K562 (cell line): Measurements from ENCODE around the gene TMC1. TPM values are rescaled to one million over a fixed set of nuclear protein-coding genes. Genes with fewer than 3 reads are reported as not detected.
A peak's percentile ranks its signal among the peaks of the same experiment; 100 is the strongest.

Source experiments
- ATAC-seq: fragments of 200-7000 bp; cut with Tn5 transposase; 3 replicates; pipeline ENCODE4 v1.9.1; 2020; ENCODE audit warnings: moderate library complexity
- BruUV-seq: library from RNA; stranded (reverse); fragments of 400-500 nt; replicated peaks from 2 replicates; lab custom pipeline; 2021; lab: Mats Ljungman, UMichigan
- CTCF ChIA-PET: fragments of 300-600 bp; formaldehyde crosslinking; extraction: SDS; loops from one replicate; lab custom pipeline; 2021; ENCODE audit warnings: low intra/inter-chr PET ratio; lab: Yijun Ruan, JAX
- POLR2A ChIA-PET: fragments of 300-600, 350-650 bp; sonication (Branson Sonifier 250); formaldehyde crosslinking; extraction: SDS; loops from one replicate; lab custom pipeline; 2021; ENCODE audit warnings: antibody characterized with exemption, inconsistent platforms; lab: Yijun Ruan, JAX
- DNase-seq, 4 experiments: peaks; one replicate each; pipeline versions ENCODE4 v3.0.0 to v3.0.0-alpha.2; 2011 to 2018; ENCODE audit warnings: low spot score in 3 of 4, mixed read lengths in 3 of 4; ENCODE audit errors: extremely low read depth in 1 of 4
- FAIRE-seq: peaks from 2 replicates; lab custom pipeline; 2011; peaks lifted over from hg19 to GRCh38; lab: Jason Lieb, UNC
- H2AFZ ChIP-seq: 2 replicates; pipeline ENCODE4 v1.6.0; 2011; ENCODE audit warnings: low read depth, low read length, control low read depth, inconsistent platforms
- H3K27ac ChIP-seq: fragments of 200-600 bp; 3 replicates; pipeline ENCODE4 v1.8.0; 2011; ENCODE audit warnings: low read depth, mild to moderate bottlenecking, control low read depth, inconsistent platforms, low read length, moderate library complexity, mixed read lengths; ENCODE audit errors: extremely low read depth
- H3K27me3 ChIP-seq, 2 experiments: fragments of 300-600 bp in 1 of 2; 2 replicates in 1 of 2; 3 replicates in 1 of 2; pipeline versions ENCODE4 v1.6.0 to v1.8.0; 2011; ENCODE audit warnings: inconsistent platforms in 2 of 2, low read length in 2 of 2, mild to moderate bottlenecking in 1 of 2, mixed read lengths in 1 of 2, moderate library complexity in 1 of 2; ENCODE audit not compliant: control insufficient read depth in 2 of 2, insufficient read depth in 2 of 2
- H3K36me3 ChIP-seq: fragments of 300-600 bp; 3 replicates; pipeline ENCODE4 v1.8.0; 2011; ENCODE audit warnings: mild to moderate bottlenecking, low read length, inconsistent platforms; ENCODE audit not compliant: control insufficient read depth, insufficient read depth
- H3K4me1 ChIP-seq, 2 experiments: fragments of 200-600 bp in 1 of 2; replicated peaks in 1 of 2; 2 replicates in 1 of 2; 3 replicates in 1 of 2; pipeline versions ENCODE4 v1.5.1 to v1.8.0; 2011; ENCODE audit warnings: inconsistent platforms in 2 of 2, low read length in 2 of 2, mild to moderate bottlenecking in 1 of 2, mixed read lengths in 1 of 2, moderate library complexity in 1 of 2; ENCODE audit not compliant: control insufficient read depth in 2 of 2, insufficient read depth in 2 of 2
- H3K4me2 ChIP-seq: 2 replicates; pipeline ENCODE4 v1.6.1; 2011; ENCODE audit warnings: low read length, control low read depth, inconsistent platforms, mixed read lengths; ENCODE audit not compliant: insufficient read depth
- H3K4me3 ChIP-seq: fragments of 200-600 bp; sonication (generic), shearing (Covaris generic); 2 replicates; pipeline ENCODE4 v1.5.1; 2016; ENCODE audit warnings: control low read depth, inconsistent platforms
- H3K79me2 ChIP-seq: fragments of 200-600 bp; 3 replicates; pipeline ENCODE4 v1.8.0; 2011; ENCODE audit warnings: low read length, inconsistent platforms; ENCODE audit not compliant: control insufficient read depth, insufficient read depth
- H3K9ac ChIP-seq, 2 experiments: 2 replicates each; pipeline versions ENCODE4 v1.6.0 to v1.6.1; 2011; ENCODE audit warnings: low read depth in 2 of 2, low read length in 2 of 2, control low read depth in 1 of 2, inconsistent platforms in 1 of 2, mild to moderate bottlenecking in 1 of 2, mixed read lengths in 1 of 2; ENCODE audit not compliant: insufficient read depth in 1 of 2
- H3K9me1 ChIP-seq: one replicate; pipeline ENCODE4 v1.6.0; 2011; ENCODE audit warnings: inconsistent platforms, mild to moderate bottlenecking, low read length, moderate library complexity; ENCODE audit not compliant: control insufficient read depth, insufficient read depth
- H3K9me3 ChIP-seq: replicated peaks from 2 replicates; pipeline ENCODE4 v1.5.1; 2011; ENCODE audit warnings: low read depth, low read length, inconsistent platforms; ENCODE audit not compliant: control insufficient read depth, insufficient read depth
- H4K20me1 ChIP-seq: replicated peaks from 2 replicates; pipeline ENCODE4 v1.6.1; 2011; ENCODE audit warnings: low read length, inconsistent platforms, mixed read lengths; ENCODE audit not compliant: control insufficient read depth, insufficient read depth
- E2F5 ChIP-seq: sonication (generic); formaldehyde crosslinking; IDR thresholded peaks from 2 replicates; pipeline ENCODE4 v1.8.0; 2022; ENCODE audit warnings: mild to moderate bottlenecking, missing genetic modification reagents
- ELF2 ChIP-seq: fragments of 250-450 bp; sonication (Bioruptor Pico); IDR thresholded peaks from 2 replicates; pipeline ENCODE4 v1.5.0; 2021; ENCODE audit warnings: mild to moderate bottlenecking
- FOXA3 ChIP-seq, 2 experiments: fragments of 450-650 bp in 1 of 2; sonication (generic) in 1 of 2; formaldehyde crosslinking; IDR thresholded peaks in 1 of 2; conservative IDR thresholded peaks in 1 of 2; 2 replicates each; pipeline versions ENCODE4 v1.4.0 to v1.8.0; 2020 to 2022; ENCODE audit warnings: mild to moderate bottlenecking in 2 of 2, missing genetic modification reagents in 1 of 2
- GTF2E2 ChIP-seq: fragments of 200-800 bp; sonication (Bioruptor generic); IDR thresholded peaks from 2 replicates; pipeline ENCODE4 v1.6.1; 2016; ENCODE audit warnings: missing genetic modification characterization, missing compliant biosample characterization
- HNRNPL ChIP-seq: fragments of 200-400 bp; formaldehyde crosslinking; IDR thresholded peaks from 2 replicates; pipeline ENCODE4 v1.6.1; 2017; ENCODE audit warnings: low read depth, mild to moderate bottlenecking, low read length
- KLF1 ChIP-seq: fragments of 450-650 bp; IDR thresholded peaks from 2 replicates; pipeline ENCODE4 v1.6.1; 2016; ENCODE audit warnings: missing genetic modification characterization, missing compliant biosample characterization
- RERE ChIP-seq: sonication (generic); formaldehyde crosslinking; IDR thresholded peaks from 2 replicates; pipeline ENCODE4 v1.8.0; 2023; ENCODE audit warnings: missing genetic modification reagents, mild to moderate bottlenecking, borderline replicate concordance
- SMARCC2 ChIP-seq: fragments of 450-650 bp; IDR thresholded peaks from 2 replicates; pipeline ENCODE4 v1.6.1; 2017; ENCODE audit warnings: antibody characterized with exemption, moderate library complexity, mild to moderate bottlenecking, low read depth
- SMC3 ChIP-seq: conservative IDR thresholded peaks from 2 replicates; pipeline ENCODE4 v1.6.1; 2011; ENCODE audit warnings: low read depth, low read length, improper control_type of control experiment; ENCODE audit not compliant: insufficient read depth
- SRSF1 ChIP-seq: fragments of 200-400 bp; formaldehyde crosslinking; IDR thresholded peaks from 2 replicates; pipeline ENCODE4 v1.6.1; 2017; ENCODE audit warnings: mild to moderate bottlenecking, low read depth, low read length, moderate library complexity
- SRSF9 ChIP-seq: fragments of 200-400 bp; formaldehyde crosslinking; IDR thresholded peaks from 2 replicates; pipeline ENCODE4 v1.6.1; 2017; ENCODE audit warnings: low read depth, low read length, borderline replicate concordance
- TBL1XR1 ChIP-seq, 2 experiments: IDR thresholded peaks; 2 replicates each; pipeline ENCODE4 v1.6.1; 2012; ENCODE audit warnings: improper control_type of control experiment in 2 of 2, low read length in 2 of 2, mild to moderate bottlenecking in 1 of 2
- TCF7L2 ChIP-seq: fragments of 150-350 bp; IDR thresholded peaks from 2 replicates; pipeline ENCODE4 v1.6.1; 2016; ENCODE audit warnings: low read depth, mild to moderate bottlenecking, low read length, moderate library complexity
- XRCC4 ChIP-seq: IDR thresholded peaks from one replicate; pipeline ENCODE4 v1.6.1; 2011; ENCODE audit not compliant: insufficient read depth, insufficient read length; ENCODE audit errors: extremely low read depth
- ZNF785 ChIP-seq: fragments of 250-450 bp; sonication (Bioruptor Pico); IDR thresholded peaks from 2 replicates; pipeline ENCODE4 v1.4.0; 2020; ENCODE audit warnings: mild to moderate bottlenecking
- WGBS: fragments of 100-300 bp; shearing (Covaris generic); methylation state at CpG from one replicate; pipeline ENCODE4 v1.1.6; 2016; ENCODE audit warnings: low coverage, mixed read lengths; ENCODE audit not compliant: insufficient coverage; ENCODE audit errors: missing lambda C conversion rate; 5-methylcytosine and 5-hydroxymethylcytosine counted together
- in situ Hi-C: fragments of 300-500 bp; cut with MboI; formaldehyde crosslinking; loops from 4 replicates; pipeline ENCODE4 v1.15.0; 2018; ENCODE audit warnings: inconsistent platforms, mixed read lengths
- intact Hi-C: fragments of 100-400 bp; cut with micrococcal nuclease; formaldehyde crosslinking; loops from 2 replicates; pipeline ENCODE4 v1.14.2; 2022
- polyA plus RNA-seq, 8 experiments: library from polyadenylated mRNA; depleted of rRNA in 4 of 8; stranded (reverse) in 5 of 8; unstranded in 3 of 8; fragments of >200 nt; fragmentation: Nextera tagmentation in 2 of 8; fragmentation: Illumina TruSeq in 1 of 8; extraction: Ambion mirVana in 2 of 8; extraction: Trizol in 1 of 8; gene quantifications; 2 replicates each; pipeline versions ENCODE4 v1.2.1 to v1.2.3, GENCODE V29; 2011 to 2014; ENCODE audit warnings: inconsistent platforms in 1 of 8, missing spikeins in 1 of 8
- total RNA-seq, 7 experiments: library from RNA; depleted of rRNA in 6 of 7; stranded (reverse); fragments of >200 nt in 6 of 7; fragmentation: Illumina TruSeq in 2 of 7; extraction: Trizol in 2 of 7; gene quantifications; 2 replicates each; pipeline versions ENCODE4 v1.2.1 to v1.2.3, GENCODE V29; 2011 to 2021; ENCODE audit warnings: low replicate concordance in 1 of 7

Gene TMC1
- total and polyA plus RNA-seq, 9 of the 15 experiments (the other 6 are each of a cell fraction or from before 2014, with no cell fraction given) = 0.10 to 0.15 TPM; not detected in 7

DNA sequence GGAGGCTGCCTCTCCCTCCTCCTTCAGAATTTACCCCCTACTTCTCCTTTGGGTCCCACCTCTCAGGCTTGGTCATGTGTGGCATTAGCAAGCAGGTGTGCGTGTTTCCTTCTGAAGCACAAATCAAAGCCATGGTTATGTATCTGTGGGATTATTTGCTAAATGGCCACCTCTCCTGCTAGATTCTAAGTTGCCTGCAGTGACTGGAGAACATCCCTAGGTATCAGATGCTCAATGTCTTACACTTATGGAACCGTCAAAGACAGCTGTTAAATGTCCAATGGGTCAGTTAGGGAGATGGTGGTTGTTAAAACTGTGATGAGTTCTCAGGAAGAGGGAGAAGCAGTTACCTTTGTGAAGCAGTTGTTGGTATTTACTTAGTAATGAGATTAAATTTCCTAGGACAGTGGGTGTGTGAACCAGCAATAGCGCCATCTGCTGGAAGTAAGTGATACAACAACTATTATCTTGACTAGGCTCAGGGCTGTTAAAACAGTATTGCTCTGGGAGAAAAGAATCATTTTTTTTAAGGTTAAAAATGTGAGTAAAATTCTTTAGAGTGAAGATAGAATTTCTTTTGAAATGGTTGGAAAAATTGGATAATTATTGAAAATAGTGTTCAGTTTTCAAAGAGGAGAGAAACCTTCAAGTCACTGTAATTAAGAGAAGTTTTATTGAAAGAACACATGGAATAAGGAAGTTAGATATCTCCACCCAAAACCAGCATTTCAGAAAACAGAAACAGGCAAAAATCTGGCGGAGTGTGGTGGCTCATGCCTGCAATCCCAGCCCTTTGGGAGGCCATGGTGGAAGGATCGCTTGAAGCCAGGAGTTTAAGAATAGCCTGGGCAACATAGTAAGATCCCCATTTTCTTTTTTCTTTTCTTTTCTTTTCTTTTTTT, 71.3 kb downstream of the TMC1 start:
- FAIRE-seq (peak; percentile 90), DNase-seq (peak; percentile 47 to 61 (median 54)), ATAC-seq (peak; percentile 85)
- WGBS = 30% methylated on average over 5 of the region's 5 CpGs
- Histone ChIP-seq H3K9ac (no peak overlapping the region), H4K20me1 (no peaks in the 10 kb centered on the region), H3K27ac (no peak overlapping the region), H3K9me1 (no peaks in the 10 kb centered on the region), H3K4me1 (peaks cover 0 to 7% of the 10 kb centered on the region in 2 experiments; a peak in 3 of 5 replicates), H3K4me3 (no peak overlapping the region), H2AFZ (0 out of 2 replicates have a peak overlapping the region, but pooled peaks have one; percentile 25), H3K9me3 (no peaks in the 10 kb centered on the region), H3K4me2 (no peak overlapping the region), H3K27me3 (no peaks in the 10 kb centered on the region), H3K36me3 (no peaks in the 10 kb centered on the region), H3K79me2 (no peaks in the 10 kb centered on the region)
- BruUV-seq = no TSS peak
- POLR2A ChIA-PET = no interaction called here
- in situ Hi-C loops (loop anchor here (5.0 to 10.0 kb wide), 2 partner anchors 310 to 558 kb away; no protein-coding TSS in a partner anchor), intact Hi-C loops (loop anchor here (1.0 to 10.0 kb wide), 6 partner anchors 50 to 554 kb away; no protein-coding TSS in a partner anchor)
- CTCF ChIA-PET = interaction anchor here (1.3 to 1.5 kb wide), 2 partner anchors 133 to 312 kb away, joined by 6 to 7 read pairs; no protein-coding TSS in a partner anchor
- TF ChIP-seq HNRNPL (no peak), ZNF785 (CRISPR knock-in tag) (no peak), E2F5 (CRISPR knock-in tag) (no peak), TCF7L2 (no peak), SRSF1 (no peak), ELF2 (CRISPR knock-in tag) (no peak), SMC3 (peak; percentile 52; the same call in 1 of the 2 replicates), FOXA3 (CRISPR knock-in tag; conservative IDR thresholded peaks at IDR 0.05 in 1 of 2, IDR thresholded peaks at IDR 0.05 in 1 of 2) (peak; percentile 79 to 87; a peak in 3 of 4 replicates), KLF1 (tag) (no peak), TBL1XR1 (IDR thresholded peaks at IDR 0.05; ENCODE audit: low read length in 2 of 2) (no peak), GTF2E2 (tag) (no peak), RERE (CRISPR knock-in tag) (no peak), XRCC4 (no peak), SMARCC2 (no peak), SRSF9 (no peak)
